ENCODE data around the gene RPL21. TPM values are rescaled to one million over a fixed set of nuclear protein-coding genes. Genes with fewer than 3 reads are reported as not detected.
A peak's percentile ranks its signal among the peaks of the same experiment; 100 is the strongest.
"Not testable (repeated sequence)": the region's sequence is repeated elsewhere in the genome, so short reads cannot be mapped to it uniquely, and the experiment has no call there.

The RPL21 gene
- total RNA-seq = 100 to 1,000 TPM; 748 to 990 TPM

- no peaks in the 10 kb centered on the region for H3K27me3 Mint-ChIP-seq
- ATAC-seq (peak; percentile 96 to 98), DNase-seq (ENCODE audit: low spot score) (peak; percentile 95)
- peaks cover 33% of the 10 kb centered on the region for H3K36me3 Mint-ChIP-seq
- peak within 1 kb of the TSS; percentile 96 for H3K4me3 Mint-ChIP-seq
- H3K4me1 Mint-ChIP-seq (ENCODE audit: low read depth in 2 of 2) = peaks cover 33 to 43% of the 10 kb centered on the region in 2 donors
- peak within 1 kb of the TSS; percentile 98 to 99 for H3K27ac Mint-ChIP-seq
- no peaks in the 10 kb centered on the region for H3K9me3 Mint-ChIP-seq
These were observed at the start of gene RPL21 for GRCh38 chr13:27251166-27252091. Gene RPL21, plus strand, starts transcription at chr13:27251558. Its CDS starts 2,219 bp downstream, at chr13:27253777.

- no peak for DNase-seq (ENCODE audit: low spot score)
- ATAC-seq = no peak
- H3K9me3 Mint-ChIP-seq = no peaks in the 10 kb centered on the region
- no peaks in the 10 kb centered on the region for H3K4me1 Mint-ChIP-seq (ENCODE audit: low read depth in 2 of 2)
- no peak overlapping the region for H3K27ac Mint-ChIP-seq
- peaks cover 6% of the 10 kb centered on the region for H3K36me3 Mint-ChIP-seq
- H3K27me3 Mint-ChIP-seq = peaks cover 0 to 5% of the 10 kb centered on the region in 2 donors
- no peak overlapping the region for H3K4me3 Mint-ChIP-seq
These were observed 49.7 kb upstream of the RPL21 start for GRCh38 chr13:27201661-27202060.

- Mint-ChIP-seq H3K27me3 (peaks cover 0 to 7% of the 10 kb centered on the region in 2 donors), H3K4me3 (no peak overlapping the region), H3K4me1 (ENCODE audit: low read depth in 2 of 2) (no peaks in the 10 kb centered on the region), H3K36me3 (peaks cover 1% of the 10 kb centered on the region), H3K27ac (no peak overlapping the region), H3K9me3 (no peaks in the 10 kb centered on the region)
- DNase-seq (ENCODE audit: low spot score) (no peak), ATAC-seq (no peak)
These were observed 48.2 kb upstream of the RPL21 start for GRCh38 chr13:27203186-27203585.

GRCh38 chr13:27203854-27204253 is 47.5 kb upstream of the RPL21 start:
- H3K9me3 Mint-ChIP-seq = no peaks in the 10 kb centered on the region
- H3K4me3 Mint-ChIP-seq = no peak overlapping the region
- no peaks in the 10 kb centered on the region for H3K4me1 Mint-ChIP-seq (ENCODE audit: low read depth in 2 of 2)
- ATAC-seq (no peak), DNase-seq (ENCODE audit: low spot score) (no peak)
- H3K36me3 Mint-ChIP-seq = no peaks in the 10 kb centered on the region
- peaks cover 0 to 10% of the 10 kb centered on the region in 2 donors for H3K27me3 Mint-ChIP-seq
- H3K27ac Mint-ChIP-seq = no peak overlapping the region

- Mint-ChIP-seq H3K9me3 (no peaks in the 10 kb centered on the region), H3K27me3 (peaks cover 0 to 7% of the 10 kb centered on the region in 2 donors), H3K27ac (no peak overlapping the region), H3K4me3 (no peak overlapping the region), H3K36me3 (no peaks in the 10 kb centered on the region), H3K4me1 (ENCODE audit: low read depth in 2 of 2) (peaks cover 13 to 14% of the 10 kb centered on the region in 2 donors)
- DNase-seq (ENCODE audit: low spot score) = no peak
- ATAC-seq = no peak
These were observed 42.8 kb upstream of the RPL21 start for GRCh38 chr13:27208514-27208913.

- Mint-ChIP-seq H3K27me3 (peaks cover 0 to 5% of the 10 kb centered on the region in 2 donors), H3K36me3 (peaks cover 8% of the 10 kb centered on the region), H3K27ac (no peak overlapping the region), H3K9me3 (no peaks in the 10 kb centered on the region), H3K4me1 (ENCODE audit: low read depth in 2 of 2) (peaks cover 17 to 21% of the 10 kb centered on the region in 2 donors), H3K4me3 (no peak overlapping the region)
- no peak for ATAC-seq
- DNase-seq (ENCODE audit: low spot score) = no peak
These were observed 40.1 kb upstream of the RPL21 start for GRCh38 chr13:27211271-27211670.

GRCh38 chr13:27211771-27212364 is 39.5 kb upstream of the RPL21 start:
- Mint-ChIP-seq H3K27ac (peak overlapping the region in 1 of 2 donors; percentile 86), H3K4me1 (ENCODE audit: low read depth in 2 of 2) (peaks cover 17 to 21% of the 10 kb centered on the region in 2 donors)

GRCh38 chr13:27213386-27213785 is 38.0 kb upstream of the RPL21 start:
- not testable (repeated sequence) for DNase-seq (ENCODE audit: low spot score); ATAC-seq; H3K9me3 Mint-ChIP-seq; H3K27me3 Mint-ChIP-seq
- Mint-ChIP-seq H3K27ac (peak overlapping the region; percentile 70 to 86), H3K4me3 (peak overlapping the region; percentile 89), H3K36me3 (peaks cover 22% of the 10 kb centered on the region), H3K4me1 (ENCODE audit: low read depth in 2 of 2) (peaks cover 23 to 24% of the 10 kb centered on the region in 2 donors)

More at GRCh38 chr13:27211771-27212364, 39.5 kb upstream of the RPL21 start:
- DNase-seq (ENCODE audit: low spot score) (no peak), ATAC-seq (peak; percentile 50 to 62)
- Mint-ChIP-seq H3K27me3 (peaks cover 0 to 5% of the 10 kb centered on the region in 2 donors), H3K4me3 (peak overlapping the region; percentile 89), H3K36me3 (peaks cover 12% of the 10 kb centered on the region), H3K9me3 (no peaks in the 10 kb centered on the region)

- H3K36me3 Mint-ChIP-seq = peaks cover 54% of the 10 kb centered on the region
- H3K4me3 Mint-ChIP-seq; ATAC-seq; H3K27ac Mint-ChIP-seq; DNase-seq (ENCODE audit: low spot score); H3K27me3 Mint-ChIP-seq: not testable (repeated sequence)
- peaks cover 16 to 18% of the 10 kb centered on the region in 2 donors for H3K4me1 Mint-ChIP-seq (ENCODE audit: low read depth in 2 of 2)
- peaks cover 13% of the 10 kb centered on the region for H3K9me3 Mint-ChIP-seq
These were observed 33.6 kb upstream of the RPL21 start for GRCh38 chr13:27217791-27218190.

GRCh38 chr13:27218861-27219260 is 32.5 kb upstream of the RPL21 start:
- H3K27ac Mint-ChIP-seq; H3K4me3 Mint-ChIP-seq; DNase-seq (ENCODE audit: low spot score); H3K27me3 Mint-ChIP-seq; ATAC-seq; H3K4me1 Mint-ChIP-seq (ENCODE audit: low read depth in 2 of 2): not testable (repeated sequence)
- peaks cover 61% of the 10 kb centered on the region for H3K36me3 Mint-ChIP-seq
- peaks cover 13% of the 10 kb centered on the region for H3K9me3 Mint-ChIP-seq

- peaks cover 13% of the 10 kb centered on the region for H3K9me3 Mint-ChIP-seq
- ATAC-seq (no peak), DNase-seq (ENCODE audit: low spot score) (no peak)
- H3K27me3 Mint-ChIP-seq = peaks cover 4 to 6% of the 10 kb centered on the region in 2 donors
- peaks cover 4 to 6% of the 10 kb centered on the region in 2 donors for H3K4me1 Mint-ChIP-seq (ENCODE audit: low read depth in 2 of 2)
- H3K36me3 Mint-ChIP-seq = peaks cover 60% of the 10 kb centered on the region
- H3K27ac Mint-ChIP-seq = no peak overlapping the region
- H3K4me3 Mint-ChIP-seq = no peak overlapping the region
These were observed 31.7 kb upstream of the RPL21 start for GRCh38 chr13:27219611-27220010.

GRCh38 chr13:27222100-27222499 is 29.3 kb upstream of the RPL21 start:
- peaks cover 54% of the 10 kb centered on the region for H3K36me3 Mint-ChIP-seq
- peaks cover 13% of the 10 kb centered on the region for H3K9me3 Mint-ChIP-seq
- not testable (repeated sequence) for H3K27me3 Mint-ChIP-seq; H3K4me1 Mint-ChIP-seq (ENCODE audit: low read depth in 2 of 2); H3K27ac Mint-ChIP-seq; DNase-seq (ENCODE audit: low spot score); ATAC-seq; H3K4me3 Mint-ChIP-seq

GRCh38 chr13:27226991-27227390 is 24.4 kb upstream of the RPL21 start:
- Mint-ChIP-seq H3K4me1 (ENCODE audit: low read depth in 2 of 2) (no peaks in the 10 kb centered on the region), H3K36me3 (peaks cover 26% of the 10 kb centered on the region), H3K4me3 (no peak overlapping the region), H3K27ac (no peak overlapping the region), H3K9me3 (no peaks in the 10 kb centered on the region), H3K27me3 (peaks cover 4 to 8% of the 10 kb centered on the region in 2 donors)
- DNase-seq (ENCODE audit: low spot score) (no peak), ATAC-seq (no peak)

- ATAC-seq (no peak), DNase-seq (ENCODE audit: low spot score) (no peak)
- peaks cover 4% of the 10 kb centered on the region for H3K9me3 Mint-ChIP-seq
- H3K27ac Mint-ChIP-seq = no peak overlapping the region
- no peaks in the 10 kb centered on the region for H3K4me1 Mint-ChIP-seq (ENCODE audit: low read depth in 2 of 2)
- peaks cover 27% of the 10 kb centered on the region for H3K36me3 Mint-ChIP-seq
- no peak overlapping the region for H3K4me3 Mint-ChIP-seq
- peaks cover 0 to 7% of the 10 kb centered on the region in 2 donors for H3K27me3 Mint-ChIP-seq
These were observed 23.2 kb upstream of the RPL21 start for GRCh38 chr13:27228131-27228530.

All from natural killer cell treated with Interleukin-12 subunit alpha and Interleukin-12 subunit beta and Interleukin-15 and Interleukin-18, amount 100 ng/mL, for 72 hours (primary cell).